DOHH2 (cell line): ENCODE data around the gene COQ9.

Experiments
- CTCF ChIP-seq: fragments of 200-600 bp; sonication (generic); IDR thresholded peaks from one replicate; pipeline ENCODE4 v1.5.1; 2014; ENCODE audit warnings: antibody characterized with exemption, mild to moderate bottlenecking, low read depth, low read length; ENCODE audit not compliant: poor library complexity, severe bottlenecking
- EZH2phosphoT487 ChIP-seq: fragments of 200-600 bp; sonication (generic); IDR thresholded peaks from 2 replicates; pipeline ENCODE4 v1.6.1; 2017; ENCODE audit warnings: borderline replicate concordance, mild to moderate bottlenecking, antibody characterized with exemption, low read length, moderate library complexity, mixed read lengths

- TF ChIP-seq CTCF (no peak), EZH2phosphoT487 (no peak)
Observed at GRCh38 chr16:57510016-57510871, 63.0 kb downstream of the COQ9 start.
